ENCODE data around the gene IL34.

IL34 gene

GRCh38 chr16:70611785-70612303 lies 34.5 kb upstream of the IL34 start:
- Histone ChIP-seq H3K36me3 (replicated peaks in 1 of 2; ENCODE audit: control insufficient read depth in 2 of 2, insufficient read depth in 2 of 2, low read length in 2 of 2) (no peaks in the 10 kb centered on the region), H4K91ac (ENCODE audit: low read depth, low read length, poor library complexity) (no peak overlapping the region), H2AFZ (ENCODE audit: low read length) (no peak overlapping the region), H3K9ac (ENCODE audit: low read depth, low read length, poor library complexity) (no peak overlapping the region), H3K14ac (ENCODE audit: low read length) (no peak overlapping the region), H2BK120ac (ENCODE audit: low read depth, low read length) (no peak overlapping the region), H3K23ac (ENCODE audit: low read depth, low read length, poor library complexity) (no peak overlapping the region), H3K27ac (replicated peaks; ENCODE audit: low read length) (no peak overlapping the region), H3K4me1 (ENCODE audit: control insufficient read depth in 2 of 2, insufficient read depth in 1 of 2, low read depth in 1 of 2, low read length in 2 of 2) (no peaks in the 10 kb centered on the region), H2BK12ac (ENCODE audit: low read length) (no peak overlapping the region), H2BK15ac (ENCODE audit: low read length) (no peak overlapping the region), H3K4me3 (ENCODE audit: low read length in 2 of 2) (no peak overlapping the region), H3K4ac (ENCODE audit: low read length) (no peak overlapping the region), H3K79me1 (ENCODE audit: low read depth, low read length) (no peaks in the 10 kb centered on the region), H4K8ac (ENCODE audit: low read depth, low read length) (no peak overlapping the region), H3K9me3 (replicated peaks in 1 of 2; ENCODE audit: control insufficient read depth in 2 of 2, insufficient read depth in 1 of 2, low read depth in 1 of 2, low read length in 2 of 2) (no peaks in the 10 kb centered on the region), H3K18ac (ENCODE audit: low read length) (no peak overlapping the region), H2BK5ac (ENCODE audit: low read length) (no peak overlapping the region), H3K27me3 (ENCODE audit: control insufficient read depth in 3 of 3, insufficient read depth in 3 of 3, low read depth in 1 of 3, low read length in 3 of 3) (no peaks in the 10 kb centered on the region), H3K4me2 (ENCODE audit: insufficient read depth, low read length, poor library complexity, severe bottlenecking) (no peak overlapping the region), H2AK5ac (ENCODE audit: low read depth, low read length) (no peak overlapping the region)
- no CpG with 5 or more reads among the region's 4 CpGs for WGBS, 2 donors (ENCODE audit: extremely low coverage in 2 of 2, insufficient read length in 2 of 2, insufficient replicate concordance in 1 of 2)
- no peak for DNase-seq (ENCODE audit: low spot score)

GRCh38 chr16:70612931-70613330 lies 33.4 kb upstream of the IL34 start:
- DNase-seq (ENCODE audit: low spot score) = no peak
- no peak overlapping the region for H3K18ac ChIP-seq (ENCODE audit: low read length)
- no CpG with 5 or more reads among the region's 8 CpGs for WGBS, 2 donors (ENCODE audit: extremely low coverage in 2 of 2, insufficient read length in 2 of 2, insufficient replicate concordance in 1 of 2)

GRCh38 chr16:70614208-70614951 lies 32.0 kb upstream of the IL34 start:
- Histone ChIP-seq H3K36me3 (replicated peaks in 1 of 2; ENCODE audit: control insufficient read depth in 2 of 2, insufficient read depth in 2 of 2, low read length in 2 of 2) (no peaks in the 10 kb centered on the region), H3K4me2 (ENCODE audit: insufficient read depth, low read length, poor library complexity, severe bottlenecking) (no peak overlapping the region), H3K14ac (ENCODE audit: low read length) (no peak overlapping the region), H2BK15ac (ENCODE audit: low read length) (no peak overlapping the region), H2AK5ac (ENCODE audit: low read depth, low read length) (no peak overlapping the region), H3K27ac (replicated peaks; ENCODE audit: low read length) (no peak overlapping the region), H3K18ac (ENCODE audit: low read length) (no peak overlapping the region), H3K9ac (ENCODE audit: low read depth, low read length, poor library complexity) (no peak overlapping the region), H3K27me3 (ENCODE audit: control insufficient read depth in 3 of 3, insufficient read depth in 3 of 3, low read depth in 1 of 3, low read length in 3 of 3) (no peaks in the 10 kb centered on the region), H3K79me1 (ENCODE audit: low read depth, low read length) (no peaks in the 10 kb centered on the region), H3K4me1 (ENCODE audit: control insufficient read depth in 2 of 2, insufficient read depth in 1 of 2, low read depth in 1 of 2, low read length in 2 of 2) (no peaks in the 10 kb centered on the region), H4K91ac (ENCODE audit: low read depth, low read length, poor library complexity) (no peak overlapping the region), H2AFZ (ENCODE audit: low read length) (no peak overlapping the region), H2BK12ac (ENCODE audit: low read length) (no peak overlapping the region), H3K23ac (ENCODE audit: low read depth, low read length, poor library complexity) (no peak overlapping the region), H3K9me3 (replicated peaks in 1 of 2; ENCODE audit: control insufficient read depth in 2 of 2, insufficient read depth in 1 of 2, low read depth in 1 of 2, low read length in 2 of 2) (no peaks in the 10 kb centered on the region), H3K4ac (ENCODE audit: low read length) (no peak overlapping the region), H4K8ac (ENCODE audit: low read depth, low read length) (no peak overlapping the region), H2BK120ac (ENCODE audit: low read depth, low read length) (no peak overlapping the region), H3K4me3 (ENCODE audit: low read length in 2 of 2) (no peak overlapping the region), H2BK5ac (ENCODE audit: low read length) (no peak overlapping the region)
- no CpG with 5 or more reads among the region's 5 CpGs for WGBS, 2 donors (ENCODE audit: extremely low coverage in 2 of 2, insufficient read length in 2 of 2, insufficient replicate concordance in 1 of 2)
- no peak for DNase-seq (ENCODE audit: low spot score)

More at GRCh38 chr16:70612931-70613330, 33.4 kb upstream of the IL34 start:
- H2BK15ac ChIP-seq (ENCODE audit: low read length) = no peak overlapping the region
- H2BK5ac ChIP-seq (ENCODE audit: low read length) = no peak overlapping the region
- H3K4me1 ChIP-seq (ENCODE audit: control insufficient read depth in 2 of 2, insufficient read depth in 1 of 2, low read depth in 1 of 2, low read length in 2 of 2) = no peaks in the 10 kb centered on the region
- no peak overlapping the region for H3K9ac ChIP-seq (ENCODE audit: low read depth, low read length, poor library complexity)
- H3K4ac ChIP-seq (ENCODE audit: low read length) = no peak overlapping the region
- no peaks in the 10 kb centered on the region for H3K27me3 ChIP-seq (ENCODE audit: control insufficient read depth in 3 of 3, insufficient read depth in 3 of 3, low read depth in 1 of 3, low read length in 3 of 3)
- no peak overlapping the region for H3K14ac ChIP-seq (ENCODE audit: low read length)
- no peak overlapping the region for H2AFZ ChIP-seq (ENCODE audit: low read length)
- H4K91ac ChIP-seq (ENCODE audit: low read depth, low read length, poor library complexity) = no peak overlapping the region
- H3K9me3 ChIP-seq (replicated peaks in 1 of 2; ENCODE audit: control insufficient read depth in 2 of 2, insufficient read depth in 1 of 2, low read depth in 1 of 2, low read length in 2 of 2) = no peaks in the 10 kb centered on the region
- no peak overlapping the region for H2BK12ac ChIP-seq (ENCODE audit: low read length)
- no peak overlapping the region for H2BK120ac ChIP-seq (ENCODE audit: low read depth, low read length)
- H3K27ac ChIP-seq (replicated peaks; ENCODE audit: low read length) = no peak overlapping the region
- H3K4me3 ChIP-seq (ENCODE audit: low read length in 2 of 2) = no peak overlapping the region
- no peak overlapping the region for H2AK5ac ChIP-seq (ENCODE audit: low read depth, low read length)
- H3K4me2 ChIP-seq (ENCODE audit: insufficient read depth, low read length, poor library complexity, severe bottlenecking) = no peak overlapping the region
- H3K79me1 ChIP-seq (ENCODE audit: low read depth, low read length) = no peaks in the 10 kb centered on the region
- no peaks in the 10 kb centered on the region for H3K36me3 ChIP-seq (replicated peaks in 1 of 2; ENCODE audit: control insufficient read depth in 2 of 2, insufficient read depth in 2 of 2, low read length in 2 of 2)
- H4K8ac ChIP-seq (ENCODE audit: low read depth, low read length) = no peak overlapping the region
- no peak overlapping the region for H3K23ac ChIP-seq (ENCODE audit: low read depth, low read length, poor library complexity)

GRCh38 chr16:70615945-70616344 lies 30.4 kb upstream of the IL34 start:
- Histone ChIP-seq H3K79me1 (ENCODE audit: low read depth, low read length) (no peaks in the 10 kb centered on the region), H2AK5ac (ENCODE audit: low read depth, low read length) (no peak overlapping the region), H3K14ac (ENCODE audit: low read length) (no peak overlapping the region), H3K4me1 (ENCODE audit: control insufficient read depth in 2 of 2, insufficient read depth in 1 of 2, low read depth in 1 of 2, low read length in 2 of 2) (no peaks in the 10 kb centered on the region), H3K27me3 (ENCODE audit: control insufficient read depth in 3 of 3, insufficient read depth in 3 of 3, low read depth in 1 of 3, low read length in 3 of 3) (peaks cover 0 to 2% (median 0%) of the 10 kb centered on the region in 3 experiments), H3K9me3 (replicated peaks in 1 of 2; ENCODE audit: control insufficient read depth in 2 of 2, insufficient read depth in 1 of 2, low read depth in 1 of 2, low read length in 2 of 2) (no peaks in the 10 kb centered on the region), H3K4me3 (ENCODE audit: low read length in 2 of 2) (no peak overlapping the region), H2BK5ac (ENCODE audit: low read length) (no peak overlapping the region), H3K4ac (ENCODE audit: low read length) (no peak overlapping the region), H3K27ac (replicated peaks; ENCODE audit: low read length) (no peak overlapping the region), H2BK120ac (ENCODE audit: low read depth, low read length) (no peak overlapping the region), H2BK15ac (ENCODE audit: low read length) (no peak overlapping the region), H2BK12ac (ENCODE audit: low read length) (no peak overlapping the region), H3K4me2 (ENCODE audit: insufficient read depth, low read length, poor library complexity, severe bottlenecking) (no peak overlapping the region), H2AFZ (ENCODE audit: low read length) (no peak overlapping the region), H3K9ac (ENCODE audit: low read depth, low read length, poor library complexity) (no peak overlapping the region), H4K91ac (ENCODE audit: low read depth, low read length, poor library complexity) (no peak overlapping the region), H3K36me3 (replicated peaks in 1 of 2; ENCODE audit: control insufficient read depth in 2 of 2, insufficient read depth in 2 of 2, low read length in 2 of 2) (no peaks in the 10 kb centered on the region), H3K23ac (ENCODE audit: low read depth, low read length, poor library complexity) (no peak overlapping the region), H3K18ac (ENCODE audit: low read length) (no peak overlapping the region), H4K8ac (ENCODE audit: low read depth, low read length) (no peak overlapping the region)
- WGBS, 2 donors (ENCODE audit: extremely low coverage in 2 of 2, insufficient read length in 2 of 2, insufficient replicate concordance in 1 of 2) = no CpG with 5 or more reads among the region's 5 CpGs
- no peak for DNase-seq (ENCODE audit: low spot score)

All from neuronal stem cell (in vitro differentiated cells).